Measurements from ENCODE around the gene RMND5A. TPM values are rescaled to one million over a fixed set of nuclear protein-coding genes. Genes with fewer than 3 reads are reported as not detected.

RMND5A gene
- total RNA-seq, 4 donors from 2014 or later, result 72.5 to 92.4 (median 85.8) TPM

DNA sequence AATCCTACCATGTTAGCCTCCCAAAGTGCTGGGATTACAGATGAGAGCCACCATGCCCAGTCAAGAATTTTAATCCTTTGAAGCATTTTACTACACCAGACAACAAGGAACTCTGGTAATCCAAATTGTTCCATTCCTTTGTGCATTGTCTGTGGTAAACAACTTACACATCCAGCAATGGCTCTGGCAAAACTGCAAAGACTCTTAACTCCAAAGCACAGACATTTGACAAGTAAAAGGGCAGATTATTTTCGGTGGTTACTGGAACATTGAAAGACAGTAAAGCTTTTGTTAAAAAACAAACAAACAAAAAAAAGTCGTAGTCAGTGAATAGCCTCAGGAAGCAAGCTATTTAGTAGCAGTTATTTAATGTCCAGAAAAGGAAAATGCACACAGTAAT is 33.2 kb upstream of the RMND5A start:
- 76 to 80% methylated on average over 2 of the region's 2 CpGs for WGBS, 2 donors
- TF ChIP-seq POLR2A (IDR thresholded peaks at IDR 0.05), result no peak
- TF ChIP-seq, protein P1, sequence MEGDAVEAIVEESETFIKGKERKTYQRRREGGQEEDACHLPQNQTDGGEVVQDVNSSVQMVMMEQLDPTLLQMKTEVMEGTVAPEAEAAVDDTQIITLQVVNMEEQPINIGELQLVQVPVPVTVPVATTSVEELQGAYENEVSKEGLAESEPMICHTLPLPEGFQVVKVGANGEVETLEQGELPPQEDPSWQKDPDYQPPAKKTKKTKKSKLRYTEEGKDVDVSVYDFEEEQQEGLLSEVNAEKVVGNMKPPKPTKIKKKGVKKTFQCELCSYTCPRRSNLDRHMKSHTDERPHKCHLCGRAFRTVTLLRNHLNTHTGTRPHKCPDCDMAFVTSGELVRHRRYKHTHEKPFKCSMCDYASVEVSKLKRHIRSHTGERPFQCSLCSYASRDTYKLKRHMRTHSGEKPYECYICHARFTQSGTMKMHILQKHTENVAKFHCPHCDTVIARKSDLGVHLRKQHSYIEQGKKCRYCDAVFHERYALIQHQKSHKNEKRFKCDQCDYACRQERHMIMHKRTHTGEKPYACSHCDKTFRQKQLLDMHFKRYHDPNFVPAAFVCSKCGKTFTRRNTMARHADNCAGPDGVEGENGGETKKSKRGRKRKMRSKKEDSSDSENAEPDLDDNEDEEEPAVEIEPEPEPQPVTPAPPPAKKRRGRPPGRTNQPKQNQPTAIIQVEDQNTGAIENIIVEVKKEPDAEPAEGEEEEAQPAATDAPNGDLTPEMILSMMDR (IDR thresholded peaks at IDR 0.05), result no peak
- H3K4me3 ChIP-seq (ENCODE audit: low read depth, poor library complexity, severe bottlenecking), result no peak overlapping the region
- no peak for DNase-seq (ENCODE audit: low spot score in 2 of 2)
- intact Hi-C loops (cut with DNase I; ENCODE audit: low total_unique reads), result no loop called here

DNA sequence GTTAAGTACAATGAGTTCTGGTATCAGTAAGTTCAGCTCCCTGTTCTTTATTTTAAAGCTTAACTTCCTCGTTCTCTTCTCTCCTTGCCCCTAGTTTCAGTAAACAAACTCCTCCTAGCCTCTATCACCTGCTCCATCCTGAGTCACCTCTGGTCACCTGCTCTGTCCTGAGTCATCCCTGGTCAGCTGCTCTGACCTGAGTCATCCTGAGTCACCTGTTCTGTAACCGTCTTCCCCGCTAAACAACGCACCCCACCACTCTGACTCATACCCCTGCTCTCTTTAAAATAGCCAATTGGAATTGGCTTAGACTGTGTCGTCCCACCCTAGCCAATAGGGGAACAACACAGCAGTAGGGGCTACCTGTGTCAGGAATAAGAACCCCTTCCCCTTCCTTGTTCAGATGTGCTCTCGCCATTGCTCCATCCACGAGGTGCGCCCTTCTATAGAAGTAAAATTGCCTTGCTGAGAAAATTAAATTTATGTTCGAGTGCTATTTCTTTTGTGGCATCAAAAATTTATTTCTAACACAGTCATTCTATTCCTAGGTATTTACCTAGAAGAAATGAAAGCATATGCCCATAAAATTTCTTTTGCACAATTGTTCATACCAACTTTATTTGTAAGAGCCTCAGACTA is 24.9 kb upstream of the RMND5A start:
- 87 to 88% methylated on average over 9 of the region's 9 CpGs for WGBS, 2 donors
- intact Hi-C loops (cut with DNase I; ENCODE audit: low total_unique reads), result no loop called here
- no peak for TF ChIP-seq POLR2A (IDR thresholded peaks at IDR 0.05)
- TF ChIP-seq, protein P1 (IDR thresholded peaks at IDR 0.05), result no peak
- no peak for DNase-seq (ENCODE audit: low spot score in 2 of 2)
- H3K4me3 ChIP-seq (ENCODE audit: low read depth, poor library complexity, severe bottlenecking), result no peak overlapping the region

DNA sequence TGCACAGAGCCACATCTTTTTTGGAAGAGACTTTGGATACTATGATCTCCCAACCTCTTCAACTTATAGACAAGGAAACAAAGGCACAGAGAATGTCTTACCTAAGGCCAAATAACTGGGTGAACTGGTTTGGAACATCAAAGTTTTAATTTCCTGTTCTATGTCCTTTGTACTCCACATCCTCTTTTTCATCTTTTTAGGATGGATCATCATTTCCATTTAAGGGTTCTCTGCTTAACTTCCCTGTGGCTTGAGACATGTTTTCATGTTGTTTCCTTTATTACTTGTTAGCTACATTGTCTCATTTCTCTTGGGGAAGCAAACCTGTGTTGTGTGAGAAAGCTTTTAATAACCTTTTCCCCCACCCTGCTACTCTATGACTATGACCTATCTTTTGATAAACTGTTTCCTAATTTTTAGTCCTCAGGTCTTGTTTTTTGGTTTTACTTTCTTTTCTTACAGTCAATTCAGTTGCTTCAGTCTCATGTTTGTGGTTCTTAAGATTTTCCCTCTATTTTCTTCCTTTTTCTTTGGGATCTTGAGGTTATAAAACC is 22.5 kb upstream of the RMND5A start:
- TF ChIP-seq, protein P1 (IDR thresholded peaks at IDR 0.05), result no peak
- no peak for TF ChIP-seq POLR2A (IDR thresholded peaks at IDR 0.05)
- intact Hi-C loops (cut with DNase I; ENCODE audit: low total_unique reads), result no loop called here

DNA sequence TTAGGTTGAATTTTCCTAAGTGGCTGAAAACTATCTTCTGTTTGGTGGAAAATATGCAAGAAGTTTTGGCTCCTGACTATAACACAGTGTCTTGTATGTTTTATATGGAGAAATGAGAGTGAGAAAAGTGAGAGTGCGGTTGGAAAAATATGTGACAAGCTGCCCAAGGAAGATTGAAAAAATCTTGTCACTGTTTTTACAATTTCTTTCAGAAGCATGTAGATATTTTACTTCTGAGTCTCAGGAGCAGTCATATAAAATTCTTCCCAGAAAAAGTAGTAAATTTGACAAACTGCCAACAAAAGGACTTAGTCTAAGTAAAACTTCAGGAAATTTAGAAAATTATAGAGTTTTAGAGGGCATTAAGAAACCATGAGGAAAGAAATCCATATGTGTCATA is 19.4 kb upstream of the RMND5A start:
- TF ChIP-seq, protein P1 (IDR thresholded peaks at IDR 0.05), result no peak
- no peak for TF ChIP-seq POLR2A (IDR thresholded peaks at IDR 0.05)
- WGBS, 2 donors, result 50 to 73% methylated on average over 1 of the region's 1 CpG
- DNase-seq (ENCODE audit: low spot score in 2 of 2), result no peak
- intact Hi-C loops (cut with DNase I; ENCODE audit: low total_unique reads), result no loop called here
- no peak overlapping the region for H3K4me3 ChIP-seq (ENCODE audit: low read depth, poor library complexity, severe bottlenecking)

More for the DNA sequence above, 22.5 kb upstream of the RMND5A start:
- no peak for DNase-seq (ENCODE audit: low spot score in 2 of 2)
- no peak overlapping the region for H3K4me3 ChIP-seq (ENCODE audit: low read depth, poor library complexity, severe bottlenecking)

DNA sequence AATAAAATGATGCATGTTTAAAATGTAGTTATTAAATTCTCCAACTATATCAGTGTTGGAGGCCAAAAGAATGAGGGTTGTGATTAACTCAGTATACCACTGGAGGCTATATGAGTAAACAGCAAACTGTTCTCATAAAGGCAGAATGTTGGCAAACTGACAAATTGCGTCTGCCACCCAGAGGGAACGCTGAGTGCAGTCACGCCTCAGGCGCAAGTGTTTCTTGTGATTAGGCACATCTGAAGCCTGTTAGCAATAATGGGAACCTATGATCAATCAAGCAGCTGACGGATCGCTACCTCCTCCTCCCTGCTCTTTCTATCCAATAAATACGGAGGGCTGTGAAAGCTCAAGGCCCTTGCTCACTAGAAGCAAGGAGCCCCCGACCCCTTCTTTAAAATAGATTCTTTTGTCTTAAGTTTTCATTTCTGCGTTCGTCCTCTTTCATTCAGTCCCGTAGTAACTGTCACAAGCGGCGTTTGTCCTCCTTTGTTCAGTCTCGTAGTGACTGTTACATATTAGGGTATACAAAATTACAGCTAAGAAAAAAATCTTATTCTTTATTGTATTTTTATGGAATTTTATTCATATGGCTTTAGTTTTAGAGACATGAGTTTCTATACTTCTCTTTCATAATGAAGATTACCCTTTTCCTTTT is 16.3 kb upstream of the RMND5A start:
- intact Hi-C loops (cut with DNase I; ENCODE audit: low total_unique reads), result no loop called here
- H3K4me3 ChIP-seq (ENCODE audit: low read depth, poor library complexity, severe bottlenecking), result no peak overlapping the region
- WGBS, 2 donors, result 20 to 30% methylated on average over 14 of the region's 14 CpGs
- DNase-seq (ENCODE audit: low spot score in 2 of 2), result peak in 1 of 2 donors; percentile 65
- no peak for TF ChIP-seq POLR2A (IDR thresholded peaks at IDR 0.05)
- TF ChIP-seq, protein P1 (IDR thresholded peaks at IDR 0.05), result no peak
